H1 (cell line): ENCODE results near the gene BRD7. TPM values are rescaled to one million over a fixed set of nuclear protein-coding genes. Genes with fewer than 3 reads are reported as not detected.

Source experiments
- EGR1 ChIP-seq: IDR thresholded peaks from 2 replicates; pipeline ENCODE4 v1.6.1; 2011; ENCODE audit warnings: low read depth, low read length, borderline replicate concordance
- KDM4A ChIP-seq: IDR thresholded peaks from one replicate; pipeline ENCODE4 v1.7.1; 2012; ENCODE audit warnings: low read depth, mild to moderate bottlenecking, moderate library complexity, low read length, inconsistent platforms; ENCODE audit not compliant: severe bottlenecking
- SP1 ChIP-seq: IDR thresholded peaks from 2 replicates; pipeline ENCODE4 v1.6.1; 2011; ENCODE audit warnings: low read depth, low read length
- polyA plus RNA-seq, 7 experiments: library from polyadenylated mRNA; depleted of rRNA in 3 of 7; stranded (reverse) in 5 of 7; unstranded in 2 of 7; fragments of >200 nt in 5 of 7; fragments of 200-250 nt in 2 of 7; gene quantifications; 1 replicate in 5 of 7; 2 replicates in 1 of 7; 4 replicates in 1 of 7; pipeline versions ENCODE4 v1.2.1 to v1.2.3, GENCODE V29; 2011 to 2013; ENCODE audit warnings: missing spikeins in 2 of 7, mixed read lengths in 2 of 7
- total RNA-seq: library from RNA; stranded (reverse); fragmentation: NEBNext Ultra II Directional; extraction: Animal tissue kit (Norgen Biotek cat#: 25700); gene quantifications from 2 replicates; pipeline ENCODE4 v1.2.1, GENCODE V29; 2021

The BRD7 gene
- total and polyA plus RNA-seq, 2 of the 8 experiments (the other 6 are each of a cell fraction or from before 2014, with no cell fraction given), result 42.5 to 120 TPM

DNA sequence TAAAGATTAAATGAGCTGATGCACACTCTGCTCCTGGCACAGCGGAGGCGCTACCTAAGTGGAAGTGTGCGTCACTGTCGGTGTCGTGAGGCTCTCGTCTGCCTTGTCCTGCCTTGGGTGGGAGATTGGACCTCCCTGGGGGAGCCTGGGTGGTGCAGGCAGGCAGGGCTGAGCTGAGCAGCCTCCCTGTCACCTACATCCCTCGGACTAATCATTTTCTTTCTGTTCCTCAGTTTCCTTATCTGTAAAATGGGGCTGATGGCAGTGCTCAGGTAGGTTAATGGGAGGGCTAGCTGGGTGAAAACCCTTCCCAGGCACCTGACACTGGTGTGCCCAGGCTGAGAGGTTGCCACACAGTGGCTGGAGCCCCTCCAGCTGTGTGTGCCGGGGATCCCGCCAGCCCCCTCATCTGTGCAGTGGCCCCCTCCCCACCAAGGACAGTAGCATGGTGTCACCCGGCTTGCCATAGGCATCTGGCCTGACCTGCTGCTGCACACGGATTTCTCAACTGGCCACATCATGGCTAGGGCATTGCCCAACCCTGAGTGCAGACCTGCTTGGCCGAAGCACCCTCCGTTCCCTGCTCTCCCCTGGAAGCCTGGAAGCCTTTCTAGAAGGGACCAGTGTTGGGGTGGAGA, 98.2 kb downstream of the BRD7 start (continued):
- TF ChIP-seq KDM4A, result no peak
- TF ChIP-seq EGR1, result no peak
- no peak for TF ChIP-seq SP1
